ENCODE results near the gene TMED6.
"Not testable (repeated sequence)": the region's sequence is repeated elsewhere in the genome, so short reads cannot be mapped to it uniquely, and the experiment has no call there.

Gene TMED6

DNA sequence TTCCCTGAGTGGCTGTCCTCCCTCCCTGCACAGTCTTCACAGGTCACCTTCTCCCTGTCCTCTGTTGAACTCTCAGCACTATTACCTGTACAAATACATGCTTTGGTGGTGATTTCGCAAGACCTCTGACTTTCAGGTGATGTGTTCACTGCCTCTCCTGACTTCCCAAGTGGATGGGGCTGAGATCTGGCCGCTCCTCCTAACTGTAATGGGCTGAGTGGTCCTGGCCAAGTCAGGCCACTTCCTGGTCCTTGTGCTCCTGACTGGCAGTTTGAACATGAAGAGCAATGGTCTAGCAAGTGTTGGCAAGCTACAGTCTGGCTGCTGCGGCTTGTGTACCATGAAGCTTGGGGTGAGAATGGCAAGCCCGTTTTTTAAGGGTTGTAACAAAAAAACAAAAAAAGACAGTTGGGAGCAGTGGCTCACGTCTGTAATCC, 11.7 kb upstream of the TMED6 start:
- no peak for DNase-seq (ENCODE audit: low read depth)
- TF ChIP-seq CTCF (conservative IDR thresholded peaks at IDR 0.05; ENCODE audit: low read depth, low read length), result no peak
- no peak overlapping the region for H3K4me3 ChIP-seq (ENCODE audit: low read length)

- not testable (repeated sequence) for H3K4me3 ChIP-seq (ENCODE audit: low read length); DNase-seq (ENCODE audit: low read depth)
Measured at GRCh38 chr16:69360070-69360469, 8.5 kb upstream of the TMED6 start.

GRCh38 chr16:69350536-69351133, 951 bp downstream of the TMED6 start:
- no peak overlapping the region for H3K4me3 ChIP-seq (ENCODE audit: low read length)
- no peak for TF ChIP-seq CTCF (conservative IDR thresholded peaks at IDR 0.05; ENCODE audit: low read depth, low read length)

GRCh38 chr16:69349536-69349935, 2.0 kb downstream of the TMED6 start:
- no peak for TF ChIP-seq CTCF (conservative IDR thresholded peaks at IDR 0.05; ENCODE audit: low read depth, low read length)
- no peak overlapping the region for H3K4me3 ChIP-seq (ENCODE audit: low read length)
- DNase-seq (ENCODE audit: low read depth), result no peak

More at GRCh38 chr16:69350536-69351133, 951 bp downstream of the TMED6 start:
- no peak for DNase-seq (ENCODE audit: low read depth)

DNA sequence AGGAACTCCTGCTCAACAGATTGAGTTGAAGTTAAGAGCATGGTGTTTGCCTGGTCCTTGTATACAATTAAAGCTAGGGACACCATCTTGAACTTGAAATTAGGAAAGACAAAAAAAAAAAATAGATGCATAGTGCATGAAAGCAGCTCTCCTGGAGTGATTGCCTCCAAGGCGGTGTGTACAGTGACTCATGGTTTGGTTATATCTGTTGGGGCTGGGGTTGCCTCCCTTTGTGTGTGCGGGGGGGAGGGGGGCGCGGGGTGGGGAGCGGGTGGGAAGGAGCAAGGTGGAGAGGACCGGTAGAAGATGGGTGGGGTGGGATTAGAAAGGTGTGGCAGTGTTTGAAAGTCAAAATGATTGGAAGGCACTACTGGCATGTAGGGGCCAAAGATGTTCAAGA, 3.4 kb downstream of the TMED6 start:
- no peak overlapping the region for H3K4me3 ChIP-seq (ENCODE audit: low read length)
- no peak for DNase-seq (ENCODE audit: low read depth)
- TF ChIP-seq CTCF (conservative IDR thresholded peaks at IDR 0.05; ENCODE audit: low read depth, low read length), result no peak

DNA sequence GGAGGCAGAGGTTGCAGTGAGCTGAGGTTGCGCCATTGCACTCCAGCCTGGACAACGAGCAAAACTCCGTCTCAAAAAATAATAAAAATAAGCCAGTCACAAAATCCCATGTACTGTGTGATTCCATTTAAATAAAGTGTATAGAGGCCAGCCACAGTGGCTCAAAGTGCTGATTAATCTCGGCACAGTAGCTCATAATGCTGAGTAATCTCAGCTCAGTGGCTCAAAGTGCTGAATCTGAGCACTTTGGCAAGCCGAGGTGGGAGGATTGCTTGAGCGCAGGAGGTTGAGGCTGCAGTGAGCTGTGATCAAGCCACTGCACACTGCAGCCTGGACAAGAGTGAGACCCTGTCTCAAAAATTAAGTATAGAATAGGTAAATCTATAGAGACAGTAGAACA, 4.9 kb downstream of the TMED6 start:
- DNase-seq (ENCODE audit: low read depth), result no peak
- H3K4me3 ChIP-seq (ENCODE audit: low read length), result no peak overlapping the region
- no peak for TF ChIP-seq CTCF (conservative IDR thresholded peaks at IDR 0.05; ENCODE audit: low read depth, low read length)

DNA sequence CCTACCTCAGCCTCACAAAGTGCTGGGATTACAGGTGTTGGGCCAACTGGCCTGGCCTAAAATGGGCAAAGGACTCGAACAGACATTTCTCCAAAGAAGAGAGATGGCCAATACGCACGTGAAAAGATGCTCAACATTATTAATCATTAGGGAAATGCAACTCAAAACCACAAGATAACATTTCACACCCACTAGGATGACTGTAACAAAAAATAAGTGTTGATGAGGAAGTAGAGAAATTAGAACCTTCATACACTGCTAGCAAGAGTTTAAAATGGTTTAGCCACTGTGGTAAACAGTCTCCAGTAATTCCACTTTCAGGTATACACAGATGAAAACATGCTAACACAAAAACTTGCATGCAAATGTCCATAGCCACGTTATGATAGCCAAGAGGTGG, 5.7 kb downstream of the TMED6 start:
- TF ChIP-seq CTCF (conservative IDR thresholded peaks at IDR 0.05; ENCODE audit: low read depth, low read length), result no peak
- no peak for DNase-seq (ENCODE audit: low read depth)
- no peak overlapping the region for H3K4me3 ChIP-seq (ENCODE audit: low read length)

Data from retinal pigment epithelial cell (primary cell).